K562 (cell line): ENCODE results near the gene CCDC167. TPM values are rescaled to one million over a fixed set of nuclear protein-coding genes. Genes with fewer than 3 reads are reported as not detected.

ENCODE experiments used
- ATAC-seq: fragments of 200-7000 bp; cut with Tn5 transposase; 3 replicates; pipeline ENCODE4 v1.9.1; 2020; ENCODE audit warnings: moderate library complexity
- BruUV-seq: library from RNA; stranded (reverse); fragments of 400-500 nt; replicated peaks from 2 replicates; lab custom pipeline; 2021; lab: Mats Ljungman, UMichigan
- CTCF ChIA-PET: fragments of 300-600 bp; formaldehyde crosslinking; extraction: SDS; loops from one replicate; lab custom pipeline; 2021; ENCODE audit warnings: low intra/inter-chr PET ratio; lab: Yijun Ruan, JAX
- POLR2A ChIA-PET: fragments of 300-600, 350-650 bp; sonication (Branson Sonifier 250); formaldehyde crosslinking; extraction: SDS; loops from one replicate; lab custom pipeline; 2021; ENCODE audit warnings: antibody characterized with exemption, inconsistent platforms; lab: Yijun Ruan, JAX
- DNase-seq, 4 experiments: peaks; one replicate each; pipeline versions ENCODE4 v3.0.0 to v3.0.0-alpha.2; 2011 to 2018; ENCODE audit warnings: low spot score in 3 of 4, mixed read lengths in 3 of 4; ENCODE audit errors: extremely low read depth in 1 of 4
- FAIRE-seq: peaks from 2 replicates; lab custom pipeline; 2011; peaks lifted over from hg19 to GRCh38; lab: Jason Lieb, UNC
- H2AFZ ChIP-seq: 2 replicates; pipeline ENCODE4 v1.6.0; 2011; ENCODE audit warnings: low read depth, low read length, control low read depth, inconsistent platforms
- H3K27ac ChIP-seq: fragments of 200-600 bp; 3 replicates; pipeline ENCODE4 v1.8.0; 2011; ENCODE audit warnings: low read depth, mild to moderate bottlenecking, control low read depth, inconsistent platforms, low read length, moderate library complexity, mixed read lengths; ENCODE audit errors: extremely low read depth
- H3K27me3 ChIP-seq, 2 experiments: fragments of 300-600 bp in 1 of 2; 2 replicates in 1 of 2; 3 replicates in 1 of 2; pipeline versions ENCODE4 v1.6.0 to v1.8.0; 2011; ENCODE audit warnings: inconsistent platforms in 2 of 2, low read length in 2 of 2, mild to moderate bottlenecking in 1 of 2, mixed read lengths in 1 of 2, moderate library complexity in 1 of 2; ENCODE audit not compliant: control insufficient read depth in 2 of 2, insufficient read depth in 2 of 2
- H3K36me3 ChIP-seq: fragments of 300-600 bp; 3 replicates; pipeline ENCODE4 v1.8.0; 2011; ENCODE audit warnings: mild to moderate bottlenecking, low read length, inconsistent platforms; ENCODE audit not compliant: control insufficient read depth, insufficient read depth
- H3K4me1 ChIP-seq, 2 experiments: fragments of 200-600 bp in 1 of 2; replicated peaks in 1 of 2; 2 replicates in 1 of 2; 3 replicates in 1 of 2; pipeline versions ENCODE4 v1.5.1 to v1.8.0; 2011; ENCODE audit warnings: inconsistent platforms in 2 of 2, low read length in 2 of 2, mild to moderate bottlenecking in 1 of 2, mixed read lengths in 1 of 2, moderate library complexity in 1 of 2; ENCODE audit not compliant: control insufficient read depth in 2 of 2, insufficient read depth in 2 of 2
- H3K4me2 ChIP-seq: 2 replicates; pipeline ENCODE4 v1.6.1; 2011; ENCODE audit warnings: low read length, control low read depth, inconsistent platforms, mixed read lengths; ENCODE audit not compliant: insufficient read depth
- H3K4me3 ChIP-seq: fragments of 200-600 bp; sonication (generic), shearing (Covaris generic); 2 replicates; pipeline ENCODE4 v1.5.1; 2016; ENCODE audit warnings: control low read depth, inconsistent platforms
- H3K79me2 ChIP-seq: fragments of 200-600 bp; 3 replicates; pipeline ENCODE4 v1.8.0; 2011; ENCODE audit warnings: low read length, inconsistent platforms; ENCODE audit not compliant: control insufficient read depth, insufficient read depth
- H3K9ac ChIP-seq, 2 experiments: 2 replicates each; pipeline versions ENCODE4 v1.6.0 to v1.6.1; 2011; ENCODE audit warnings: low read depth in 2 of 2, low read length in 2 of 2, control low read depth in 1 of 2, inconsistent platforms in 1 of 2, mild to moderate bottlenecking in 1 of 2, mixed read lengths in 1 of 2; ENCODE audit not compliant: insufficient read depth in 1 of 2
- H3K9me1 ChIP-seq: one replicate; pipeline ENCODE4 v1.6.0; 2011; ENCODE audit warnings: inconsistent platforms, mild to moderate bottlenecking, low read length, moderate library complexity; ENCODE audit not compliant: control insufficient read depth, insufficient read depth
- H3K9me3 ChIP-seq: replicated peaks from 2 replicates; pipeline ENCODE4 v1.5.1; 2011; ENCODE audit warnings: low read depth, low read length, inconsistent platforms; ENCODE audit not compliant: control insufficient read depth, insufficient read depth
- H4K20me1 ChIP-seq: replicated peaks from 2 replicates; pipeline ENCODE4 v1.6.1; 2011; ENCODE audit warnings: low read length, inconsistent platforms, mixed read lengths; ENCODE audit not compliant: control insufficient read depth, insufficient read depth
- GTF2E2 ChIP-seq: fragments of 200-800 bp; sonication (Bioruptor generic); IDR thresholded peaks from 2 replicates; pipeline ENCODE4 v1.6.1; 2016; ENCODE audit warnings: missing genetic modification characterization, missing compliant biosample characterization
- MCM7 ChIP-seq, 2 experiments: fragments of 450-650 bp; IDR thresholded peaks; 2 replicates each; pipeline ENCODE4 v1.6.1; 2016 to 2018
- RB1 ChIP-seq: fragments of 450-650 bp; IDR thresholded peaks from 2 replicates; pipeline ENCODE4 v1.6.1; 2017; ENCODE audit warnings: low read depth, mild to moderate bottlenecking
- SOX6 ChIP-seq: fragments of 450-650 bp; IDR thresholded peaks from 2 replicates; pipeline ENCODE4 v1.6.1; 2014; ENCODE audit warnings: mild to moderate bottlenecking
- TCF7L2 ChIP-seq: fragments of 150-350 bp; IDR thresholded peaks from 2 replicates; pipeline ENCODE4 v1.6.1; 2016; ENCODE audit warnings: low read depth, mild to moderate bottlenecking, low read length, moderate library complexity
- ZBTB1 ChIP-seq: sonication (generic); formaldehyde crosslinking; IDR thresholded peaks from 2 replicates; pipeline ENCODE4 v1.8.1; 2023; ENCODE audit warnings: missing genetic modification reagents, low read depth, mild to moderate bottlenecking, borderline replicate concordance
- ZNF175 ChIP-seq: fragments of 200-800 bp; sonication (Bioruptor generic); IDR thresholded peaks from 2 replicates; pipeline ENCODE4 v1.6.1; 2016; ENCODE audit warnings: low read depth, mild to moderate bottlenecking, missing genetic modification characterization, missing compliant biosample characterization
- WGBS: fragments of 100-300 bp; shearing (Covaris generic); methylation state at CpG from one replicate; pipeline ENCODE4 v1.1.6; 2016; ENCODE audit warnings: low coverage, mixed read lengths; ENCODE audit not compliant: insufficient coverage; ENCODE audit errors: missing lambda C conversion rate; 5-methylcytosine and 5-hydroxymethylcytosine counted together
- in situ Hi-C: fragments of 300-500 bp; cut with MboI; formaldehyde crosslinking; loops from 4 replicates; pipeline ENCODE4 v1.15.0; 2018; ENCODE audit warnings: inconsistent platforms, mixed read lengths
- intact Hi-C: fragments of 100-400 bp; cut with micrococcal nuclease; formaldehyde crosslinking; loops from 2 replicates; pipeline ENCODE4 v1.14.2; 2022
- polyA plus RNA-seq, 8 experiments: library from polyadenylated mRNA; depleted of rRNA in 4 of 8; stranded (reverse) in 5 of 8; unstranded in 3 of 8; fragments of >200 nt; fragmentation: Nextera tagmentation in 2 of 8; fragmentation: Illumina TruSeq in 1 of 8; extraction: Ambion mirVana in 2 of 8; extraction: Trizol in 1 of 8; gene quantifications; 2 replicates each; pipeline versions ENCODE4 v1.2.1 to v1.2.3, GENCODE V29; 2011 to 2014; ENCODE audit warnings: inconsistent platforms in 1 of 8, missing spikeins in 1 of 8
- total RNA-seq, 7 experiments: library from RNA; depleted of rRNA in 6 of 7; stranded (reverse); fragments of >200 nt in 6 of 7; fragmentation: Illumina TruSeq in 2 of 7; extraction: Trizol in 2 of 7; gene quantifications; 2 replicates each; pipeline versions ENCODE4 v1.2.1 to v1.2.3, GENCODE V29; 2011 to 2021; ENCODE audit warnings: low replicate concordance in 1 of 7
- TF ChIP-seq, protein P1 (sequence below), 2 experiments: fragments of 450-650 bp in 1 of 2; sonication (generic) in 1 of 2; formaldehyde crosslinking in 1 of 2; IDR thresholded peaks; 2 replicates each; pipeline versions ENCODE4 v1.7.1 to v1.9.0; 2016 to 2022; ENCODE audit warnings: inconsistent platforms in 1 of 2, mild to moderate bottlenecking in 1 of 2, missing genetic modification reagents in 1 of 2
- TF ChIP-seq, protein P2 (sequence below): fragments of 450-650 bp; formaldehyde crosslinking; IDR thresholded peaks from 2 replicates; pipeline ENCODE4 v1.4.0; 2020; ENCODE audit warnings: mild to moderate bottlenecking, moderate library complexity

CCDC167 gene
- total and polyA plus RNA-seq, 9 of the 15 experiments (the other 6 are each of a cell fraction or from before 2014, with no cell fraction given) = 26.0 to 114 (median 45.2) TPM

- H3K9ac ChIP-seq = peak overlapping the region in 1 of 2 experiments; percentile 74; a peak in 2 of 4 replicates
- 45% methylated on average over 4 of the region's 4 CpGs for WGBS
- FAIRE-seq = no peak
- ChIA-PET CTCF (interaction anchor here (0.6 kb wide), 1 partner anchor 1347 kb away, joined by 3 read pairs; no protein-coding TSS in a partner anchor), POLR2A (interaction anchor here (0.5 to 1.7 kb wide), 7 partner anchors 8 to 346 kb away, joined by 3 to 13 read pairs (median 4); partner anchors contain the start of gene MDGA1)
- no peaks in the 10 kb centered on the region for H3K9me1 ChIP-seq
- intact Hi-C loops = no loop called here
- no TSS peak for BruUV-seq
- peaks cover 11 to 26% of the 10 kb centered on the region in 2 experiments; a peak in 3 of 5 replicates for H3K4me1 ChIP-seq
- H3K4me3 ChIP-seq = peak overlapping the region; percentile 53
- no peak for DNase-seq
- H2AFZ ChIP-seq = peak overlapping the region; percentile 95
- ATAC-seq = no peak
- H3K27me3 ChIP-seq = no peaks in the 10 kb centered on the region; a peak in 1 of 5 replicates
- H3K27ac ChIP-seq = peak overlapping the region; percentile 68; the same call in 2 of the 3 replicates
- no peaks in the 10 kb centered on the region; the same call in 2 of the 3 replicates for H3K36me3 ChIP-seq
- H3K79me2 ChIP-seq = peaks cover 4% of the 10 kb centered on the region; the same call in 1 of the 3 replicates
- H4K20me1 ChIP-seq = no peaks in the 10 kb centered on the region
- peak overlapping the region; percentile 85 for H3K4me2 ChIP-seq
- in situ Hi-C loops = no loop called here
- H3K9me3 ChIP-seq = no peaks in the 10 kb centered on the region; the same call in 1 of the 2 replicates
- TF ChIP-seq MCM7 (IDR thresholded peaks at IDR 0.05) = no peak
- TF ChIP-seq, protein P1, sequence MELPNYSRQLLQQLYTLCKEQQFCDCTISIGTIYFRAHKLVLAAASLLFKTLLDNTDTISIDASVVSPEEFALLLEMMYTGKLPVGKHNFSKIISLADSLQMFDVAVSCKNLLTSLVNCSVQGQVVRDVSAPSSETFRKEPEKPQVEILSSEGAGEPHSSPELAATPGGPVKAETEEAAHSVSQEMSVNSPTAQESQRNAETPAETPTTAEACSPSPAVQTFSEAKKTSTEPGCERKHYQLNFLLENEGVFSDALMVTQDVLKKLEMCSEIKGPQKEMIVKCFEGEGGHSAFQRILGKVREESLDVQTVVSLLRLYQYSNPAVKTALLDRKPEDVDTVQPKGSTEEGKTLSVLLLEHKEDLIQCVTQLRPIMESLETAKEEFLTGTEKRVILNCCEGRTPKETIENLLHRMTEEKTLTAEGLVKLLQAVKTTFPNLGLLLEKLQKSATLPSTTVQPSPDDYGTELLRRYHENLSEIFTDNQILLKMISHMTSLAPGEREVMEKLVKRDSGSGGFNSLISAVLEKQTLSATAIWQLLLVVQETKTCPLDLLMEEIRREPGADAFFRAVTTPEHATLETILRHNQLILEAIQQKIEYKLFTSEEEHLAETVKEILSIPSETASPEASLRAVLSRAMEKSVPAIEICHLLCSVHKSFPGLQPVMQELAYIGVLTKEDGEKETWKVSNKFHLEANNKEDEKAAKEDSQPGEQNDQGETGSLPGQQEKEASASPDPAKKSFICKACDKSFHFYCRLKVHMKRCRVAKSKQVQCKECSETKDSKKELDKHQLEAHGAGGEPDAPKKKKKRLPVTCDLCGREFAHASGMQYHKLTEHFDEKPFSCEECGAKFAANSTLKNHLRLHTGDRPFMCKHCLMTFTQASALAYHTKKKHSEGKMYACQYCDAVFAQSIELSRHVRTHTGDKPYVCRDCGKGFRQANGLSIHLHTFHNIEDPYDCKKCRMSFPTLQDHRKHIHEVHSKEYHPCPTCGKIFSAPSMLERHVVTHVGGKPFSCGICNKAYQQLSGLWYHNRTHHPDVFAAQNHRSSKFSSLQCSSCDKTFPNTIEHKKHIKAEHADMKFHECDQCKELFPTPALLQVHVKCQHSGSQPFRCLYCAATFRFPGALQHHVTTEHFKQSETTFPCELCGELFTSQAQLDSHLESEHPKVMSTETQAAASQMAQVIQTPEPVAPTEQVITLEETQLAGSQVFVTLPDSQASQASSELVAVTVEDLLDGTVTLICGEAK (IDR thresholded peaks at IDR 0.05) = peak; percentile 58
- TF ChIP-seq, protein P1 (CRISPR knock-in tag; IDR thresholded peaks at IDR 0.05) = no peak
- TF ChIP-seq GTF2E2 (tag) = 0 out of 2 replicates have a peak, but pooled peaks have one; percentile 9
- TF ChIP-seq, protein P2, sequence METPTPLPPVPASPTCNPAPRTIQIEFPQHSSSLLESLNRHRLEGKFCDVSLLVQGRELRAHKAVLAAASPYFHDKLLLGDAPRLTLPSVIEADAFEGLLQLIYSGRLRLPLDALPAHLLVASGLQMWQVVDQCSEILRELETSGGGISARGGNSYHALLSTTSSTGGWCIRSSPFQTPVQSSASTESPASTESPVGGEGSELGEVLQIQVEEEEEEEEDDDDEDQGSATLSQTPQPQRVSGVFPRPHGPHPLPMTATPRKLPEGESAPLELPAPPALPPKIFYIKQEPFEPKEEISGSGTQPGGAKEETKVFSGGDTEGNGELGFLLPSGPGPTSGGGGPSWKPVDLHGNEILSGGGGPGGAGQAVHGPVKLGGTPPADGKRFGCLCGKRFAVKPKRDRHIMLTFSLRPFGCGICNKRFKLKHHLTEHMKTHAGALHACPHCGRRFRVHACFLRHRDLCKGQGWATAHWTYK (CRISPR knock-in tag) = no peak
- no peak for TF ChIP-seq ZNF175 (CRISPR knock-in tag)
- TF ChIP-seq TCF7L2 = no peak
- TF ChIP-seq RB1 = no peak
- 0 out of 2 replicates have a peak, but pooled peaks have one; percentile 20 for TF ChIP-seq ZBTB1
- peak; percentile 80; the same call in 1 of the 2 replicates for TF ChIP-seq SOX6
These were observed 558 bp upstream of the CCDC167 start for GRCh38 chr6:37500294-37500608.
